Small intestine (tissue), 7 donors: ENCODE measurements around the gene PIK3R5. TPM values are rescaled to one million over a fixed set of nuclear protein-coding genes. Genes with fewer than 3 reads are reported as not detected.

ENCODE experiments used
- DNase-seq, 2 donors: peaks; one replicate each; pipeline versions ENCODE4 v3.0.0 to v3.0.0-alpha.2; 2013
- FAIRE-seq: peaks from 2 replicates; lab custom pipeline; 2012; peaks lifted over from hg19 to GRCh38; lab: Jason Lieb, UNC
- H3K27ac ChIP-seq, 3 donors: one replicate each; pipeline ENCODE4 v1.5.1; 2013; ENCODE audit warnings: low read length in 2 of 3, mild to moderate bottlenecking in 2 of 3, control low read depth in 1 of 3, inconsistent platforms in 1 of 3, low read depth in 1 of 3, moderate library complexity in 1 of 3
- H3K27me3 ChIP-seq, 3 donors: one replicate each; pipeline ENCODE4 v1.6.1; 2013; ENCODE audit warnings: low read length in 3 of 3, inconsistent platforms in 1 of 3; ENCODE audit not compliant: control insufficient read depth in 3 of 3, insufficient read depth in 3 of 3
- H3K36me3 ChIP-seq, 3 donors: one replicate each; pipeline ENCODE4 v1.6.1; 2013; ENCODE audit warnings: low read length in 3 of 3, inconsistent platforms in 1 of 3, low read depth in 1 of 3, mild to moderate bottlenecking in 1 of 3, moderate library complexity in 1 of 3; ENCODE audit not compliant: control insufficient read depth in 3 of 3, insufficient read depth in 2 of 3
- H3K4me1 ChIP-seq, 3 donors: one replicate each; pipeline ENCODE4 v1.6.1; 2013; ENCODE audit warnings: low read length in 2 of 3, inconsistent platforms in 1 of 3, low read depth in 1 of 3, mild to moderate bottlenecking in 1 of 3, moderate library complexity in 1 of 3; ENCODE audit not compliant: control insufficient read depth in 3 of 3, insufficient read depth in 2 of 3
- H3K4me3 ChIP-seq, 3 donors: one replicate each; pipeline ENCODE4 v1.5.1; 2013; ENCODE audit warnings: low read length in 3 of 3, control low read depth in 1 of 3, inconsistent platforms in 1 of 3, low read depth in 1 of 3, mild to moderate bottlenecking in 1 of 3, moderate library complexity in 1 of 3
- H3K9me3 ChIP-seq, 2 donors: one replicate each; pipeline ENCODE4 v1.6.1; 2013; ENCODE audit warnings: low read depth in 1 of 2, low read length in 1 of 2; ENCODE audit not compliant: control insufficient read depth in 2 of 2, insufficient read depth in 1 of 2
- WGBS, 3 donors: extraction: QIAGEN DNeasy Blood & Tissue Kit; methylation state at CpG; one replicate each; pipeline ENCODE4 v1.1.7; 2013; 5-methylcytosine and 5-hydroxymethylcytosine counted together
- polyA plus RNA-seq, 4 donors: library from polyadenylated mRNA; stranded (reverse) in 3 of 4; unstranded in 1 of 4; fragments of 200-250 nt in 3 of 4; fragments of 120-200 nt in 1 of 4; gene quantifications; one replicate each; pipeline versions ENCODE4 v1.2.1 to v1.2.3, GENCODE V29; 2013
- donor health status: healthy with polysubstance abuse.
- donor health status: control.
- donor health status: control.
- donor health status: Bipolar disorder and iron deficiency.
- donor health status: healthy.

PIK3R5 gene
- polyA plus RNA-seq, 4 donors = 1.3 to 4.6 (median 3.0) TPM

- H3K27me3 ChIP-seq = no peaks in the 10 kb centered on the region
- FAIRE-seq = no peak
- peaks cover 0 to 11% of the 10 kb centered on the region in 2 donors for H3K9me3 ChIP-seq
- peaks cover 0 to 2% (median 0%) of the 10 kb centered on the region in 3 donors for H3K36me3 ChIP-seq
- peaks cover 0 to 4% (median 0%) of the 10 kb centered on the region in 3 donors for H3K4me1 ChIP-seq
- no peak for DNase-seq
- H3K27ac ChIP-seq = peak overlapping the region in 1 of 3 donors; percentile 70
- H3K4me3 ChIP-seq = no peak overlapping the region
- 53 to 74% (median 70%) methylated on average over 6 of the region's 6 CpGs for WGBS, 3 donors
These were observed 43.1 kb downstream of the PIK3R5 start for GRCh38 chr17:8922451-8922850.

GRCh38 chr17:8921147-8921546 is 44.4 kb downstream of the PIK3R5 start:
- Histone ChIP-seq H3K4me1 (peaks cover 0 to 4% (median 0%) of the 10 kb centered on the region in 3 donors), H3K4me3 (no peak overlapping the region), H3K27me3 (no peaks in the 10 kb centered on the region), H3K9me3 (peaks cover 0 to 9% of the 10 kb centered on the region in 2 donors), H3K27ac (no peak overlapping the region), H3K36me3 (peaks cover 0 to 2% (median 0%) of the 10 kb centered on the region in 3 donors)
- FAIRE-seq = no peak
- WGBS, 3 donors = 56 to 72% (median 57%) methylated on average over 2 of the region's 2 CpGs
- no peak for DNase-seq

GRCh38 chr17:8918807-8919465 is 46.6 kb downstream of the PIK3R5 start:
- 54 to 65% (median 60%) methylated on average over 3 of the region's 3 CpGs for WGBS, 3 donors
- no peaks in the 10 kb centered on the region for H3K27me3 ChIP-seq
- FAIRE-seq (no peak), DNase-seq (no peak)
- no peak overlapping the region for H3K4me3 ChIP-seq
- peaks cover 0 to 5% of the 10 kb centered on the region in 2 donors for H3K9me3 ChIP-seq
- no peak overlapping the region for H3K27ac ChIP-seq
- H3K36me3 ChIP-seq = peaks cover 0 to 2% (median 0%) of the 10 kb centered on the region in 3 donors
- H3K4me1 ChIP-seq = no peaks in the 10 kb centered on the region

- FAIRE-seq = no peak
- no peak overlapping the region for H3K27ac ChIP-seq
These were observed 49.0 kb downstream of the PIK3R5 start for GRCh38 chr17:8916466-8916865.

GRCh38 chr17:8914554-8914953 is 51.0 kb downstream of the PIK3R5 start:
- FAIRE-seq = no peak
- WGBS, 3 donors = 78 to 83% (median 79%) methylated on average over 8 of the region's 8 CpGs
- H3K36me3 ChIP-seq = no peaks in the 10 kb centered on the region

More at GRCh38 chr17:8916466-8916865, 49.0 kb downstream of the PIK3R5 start:
- 73 to 86% (median 77%) methylated on average over 7 of the region's 7 CpGs for WGBS, 3 donors
- Histone ChIP-seq H3K27me3 (no peaks in the 10 kb centered on the region), H3K4me1 (no peaks in the 10 kb centered on the region), H3K9me3 (peaks cover 0 to 5% of the 10 kb centered on the region in 2 donors), H3K36me3 (peaks cover 0 to 2% (median 0%) of the 10 kb centered on the region in 3 donors), H3K4me3 (no peak overlapping the region)
- no peak for DNase-seq

GRCh38 chr17:8913879-8914278 is 51.6 kb downstream of the PIK3R5 start:
- FAIRE-seq (no peak), DNase-seq (no peak)
- Histone ChIP-seq H3K4me3 (no peak overlapping the region), H3K27ac (no peak overlapping the region), H3K27me3 (peaks cover 0 to 3% (median 0%) of the 10 kb centered on the region in 3 donors), H3K4me1 (no peaks in the 10 kb centered on the region), H3K36me3 (no peaks in the 10 kb centered on the region), H3K9me3 (peaks cover 0 to 5% of the 10 kb centered on the region in 2 donors)
- 64 to 83% (median 67%) methylated on average over 4 of the region's 4 CpGs for WGBS, 3 donors

More at GRCh38 chr17:8914554-8914953, 51.0 kb downstream of the PIK3R5 start:
- no peak for DNase-seq
- Histone ChIP-seq H3K4me1 (no peaks in the 10 kb centered on the region), H3K4me3 (no peak overlapping the region), H3K27ac (no peak overlapping the region), H3K9me3 (peaks cover 0 to 5% of the 10 kb centered on the region in 2 donors), H3K27me3 (peaks cover 0 to 3% (median 0%) of the 10 kb centered on the region in 3 donors)

GRCh38 chr17:8913091-8913490 is 52.4 kb downstream of the PIK3R5 start:
- Histone ChIP-seq H3K27me3 (peaks cover 0 to 3% (median 0%) of the 10 kb centered on the region in 3 donors), H3K4me1 (no peaks in the 10 kb centered on the region), H3K9me3 (peaks cover 0 to 5% of the 10 kb centered on the region in 2 donors), H3K27ac (no peak overlapping the region), H3K4me3 (no peak overlapping the region), H3K36me3 (no peaks in the 10 kb centered on the region)
- FAIRE-seq (no peak), DNase-seq (no peak)
- WGBS, 3 donors = 89 to 95% (median 90%) methylated on average over 6 of the region's 6 CpGs

GRCh38 chr17:8912084-8912981 is 53.2 kb downstream of the PIK3R5 start:
- H3K27ac ChIP-seq = no peak overlapping the region
- H3K27me3 ChIP-seq = peaks cover 0 to 3% (median 0%) of the 10 kb centered on the region in 3 donors
- peaks cover 0 to 5% of the 10 kb centered on the region in 2 donors for H3K9me3 ChIP-seq
- no peak overlapping the region for H3K4me3 ChIP-seq
- FAIRE-seq = no peak
- no peaks in the 10 kb centered on the region for H3K4me1 ChIP-seq
- WGBS, 3 donors = 82 to 85% (median 84%) methylated on average over 18 of the region's 18 CpGs
- no peak for DNase-seq
- no peaks in the 10 kb centered on the region for H3K36me3 ChIP-seq
